HG03039 (cell line): ENCODE measurements around the gene ADAMTS13.

Experiments
- ATAC-seq: cut with Tn5 transposase; IDR thresholded peaks from one replicate; pipeline ENCODE4 v1.9.1; 2021; ENCODE audit warnings: mild to moderate bottlenecking, moderate library complexity; ENCODE audit not compliant: unreplicated experiment

Gene ADAMTS13

DNA sequence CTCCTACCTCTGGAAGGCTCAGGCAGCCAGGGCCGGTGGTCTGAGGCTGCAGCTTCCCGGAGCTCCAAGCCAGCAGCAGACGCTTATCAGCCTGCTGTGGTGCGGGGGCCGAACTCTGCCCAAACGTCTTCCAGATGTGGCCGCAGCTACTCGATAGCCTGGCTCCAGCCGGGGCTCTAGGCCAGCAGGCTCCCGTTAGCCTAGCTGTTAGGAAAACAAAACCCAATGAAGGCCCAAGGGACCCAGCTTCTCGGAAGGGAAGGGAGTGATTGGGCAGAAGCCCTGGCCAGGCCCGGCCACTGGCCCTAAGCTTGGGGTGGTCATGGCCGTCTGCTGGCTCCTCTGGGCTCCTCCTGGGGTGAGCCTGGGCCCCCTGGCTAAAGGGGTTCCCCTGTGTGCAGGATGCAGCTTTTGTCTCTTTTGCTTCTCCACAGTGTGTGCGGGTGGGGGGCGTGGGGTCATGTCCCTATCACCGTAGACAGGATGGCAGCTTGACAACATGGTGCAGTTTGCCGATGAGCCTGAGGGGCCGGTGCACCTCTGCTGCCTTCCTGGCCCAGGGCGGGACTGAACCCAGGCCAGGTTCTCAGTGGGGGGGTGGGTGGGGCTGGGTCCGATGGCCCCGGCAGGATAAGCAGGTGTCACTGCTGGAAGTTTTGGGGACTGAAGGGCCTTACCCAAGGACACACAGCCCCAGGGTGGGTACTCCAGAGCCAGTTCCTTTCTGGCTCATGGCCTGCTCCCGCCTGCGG is 83.9 kb downstream of the ADAMTS13 start:
- no peak for ATAC-seq

DNA sequence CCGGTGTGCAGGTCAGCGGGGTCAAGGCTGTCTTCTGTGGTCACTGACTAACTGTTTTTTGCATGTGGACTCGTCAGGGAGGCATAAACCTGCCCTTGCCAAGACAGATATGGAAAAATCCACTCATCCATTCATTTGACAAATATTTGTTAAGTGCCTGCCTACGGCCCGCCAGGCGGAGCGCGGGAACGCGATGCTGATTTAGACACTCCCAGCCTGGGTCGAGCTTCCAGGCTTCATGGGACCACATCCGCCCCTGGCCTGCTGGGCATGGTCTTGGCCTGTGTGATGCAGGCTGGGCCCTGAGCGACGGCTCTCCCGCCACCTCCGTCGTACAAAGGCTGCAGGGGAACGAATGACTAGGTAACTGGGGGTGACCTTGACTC is 84.5 kb downstream of the ADAMTS13 start:
- ATAC-seq = no peak

DNA sequence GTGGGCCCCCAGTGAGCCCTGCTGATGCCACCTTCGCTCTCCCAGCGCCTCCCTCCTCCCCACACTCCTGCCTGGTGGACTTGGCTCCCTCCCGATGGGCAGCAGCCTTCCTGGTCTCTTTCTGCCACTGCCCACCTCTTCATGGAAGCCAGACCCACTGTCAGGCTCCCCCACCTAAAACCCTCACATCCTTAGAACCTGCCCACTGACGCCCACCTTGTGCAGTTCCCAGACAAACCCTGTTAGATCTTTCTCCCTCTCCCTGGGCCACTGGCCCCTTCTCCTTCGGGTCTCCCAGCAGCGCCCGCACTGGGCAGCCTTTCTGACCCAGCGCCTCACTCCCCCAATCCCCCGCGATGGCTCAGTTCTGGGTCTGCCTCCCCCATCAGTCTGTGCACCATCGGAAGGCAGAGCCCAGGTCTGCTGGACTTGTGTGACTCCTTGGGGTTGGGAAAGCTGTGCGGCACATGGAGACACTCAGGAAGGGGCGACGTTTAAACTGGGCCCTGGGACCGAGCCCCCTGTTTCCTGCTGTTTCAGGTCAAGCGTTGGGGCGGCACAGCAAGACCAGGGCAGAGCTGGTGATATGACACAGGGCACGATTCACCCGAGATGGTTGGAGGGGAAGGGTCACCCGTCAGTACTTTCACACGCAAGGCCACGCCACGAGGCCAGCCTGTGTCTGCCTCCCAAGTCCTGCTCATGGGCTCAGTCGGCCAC is 85.2 kb downstream of the ADAMTS13 start:
- no peak for ATAC-seq

DNA sequence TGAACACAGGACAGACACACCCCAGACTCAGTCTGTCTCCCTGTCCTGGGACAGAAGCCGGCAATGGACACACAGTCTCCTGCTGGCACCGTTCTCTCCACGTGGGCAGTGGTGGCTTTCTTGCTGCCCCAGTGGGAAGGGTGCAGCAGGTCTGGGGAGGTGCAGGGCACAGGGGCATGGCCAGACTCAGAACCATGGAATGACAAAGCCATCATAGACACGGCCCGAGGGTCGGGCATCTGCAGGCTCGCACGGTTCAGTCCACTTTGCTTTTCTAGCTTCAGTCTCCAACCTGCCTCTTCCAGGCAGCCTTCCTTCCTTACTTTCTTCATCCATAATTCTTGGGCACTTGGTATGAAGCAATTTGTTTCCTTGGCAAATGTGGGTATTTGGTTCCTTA is 85.9 kb downstream of the ADAMTS13 start:
- no peak for ATAC-seq
